Right lobe of liver (tissue), 4 donors: ENCODE measurements around the gene GDF3.
A peak's percentile ranks its signal among the peaks of the same experiment; 100 is the strongest.

Source experiments
- CTCF ChIP-seq, 4 donors: fragments of 200-600 bp in 3 of 4; fragments of 450-650 bp in 1 of 4; IDR thresholded peaks; one replicate each; pipeline versions ENCODE4 v1.5.1 to v1.8.0; 2016 to 2022; ENCODE audit warnings: antibody characterized with exemption in 4 of 4, mild to moderate bottlenecking in 2 of 4
- POLR2A ChIP-seq: fragments of 450-650 bp; IDR thresholded peaks from one replicate; pipeline ENCODE4 v1.6.1; 2017; ENCODE audit warnings: antibody characterized with exemption, mild to moderate bottlenecking
- donor health status: DM: no; HTN: no; CAD: no.
- donor health status: DM: no; HTN: no; CAD: no.
- donor health status: DM: no; HTN: yes; CAD: no.

DNA sequence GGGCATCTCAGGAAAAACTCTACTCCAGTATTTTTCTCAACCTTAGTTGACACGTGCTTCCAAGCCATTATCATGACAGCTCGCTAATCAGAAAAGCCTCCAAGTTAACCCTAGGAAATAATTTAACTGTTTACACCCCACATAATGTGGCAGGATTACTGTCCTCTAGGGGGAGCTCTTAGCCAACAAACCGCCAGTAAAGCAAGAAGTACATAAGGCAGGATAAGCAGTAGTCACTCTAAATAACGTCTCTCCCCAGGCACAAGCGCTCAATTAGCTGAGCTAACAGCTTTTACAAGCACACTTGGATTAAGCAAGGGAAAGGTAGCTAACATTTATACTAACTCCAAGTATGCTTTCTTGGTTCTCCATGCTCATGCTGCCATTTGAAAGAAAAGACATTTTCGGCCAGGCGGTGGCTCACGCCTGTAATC lies 52.7 kb downstream of the GDF3 start:
- TF ChIP-seq CTCF (IDR thresholded peaks at IDR 0.05) (peak; percentile 14 to 31 (median 24)), POLR2A (no peak)
